ENCODE data around the gene STAC3. TPM values are rescaled to one million over a fixed set of nuclear protein-coding genes. Genes with fewer than 3 reads are reported as not detected.

STAC3 gene
- total RNA-seq, 1 donor from 2014 or later, result 0.75 TPM

- Histone ChIP-seq H3K9me3 (ENCODE audit: insufficient read depth, low read depth, low read length) (no peaks in the 10 kb centered on the region), H3K27me3 (ENCODE audit: insufficient read depth, low read length) (peaks cover 33% of the 10 kb centered on the region), H4K20me1 (ENCODE audit: insufficient read depth, low read length) (peaks cover 21% of the 10 kb centered on the region), H3K36me3 (ENCODE audit: insufficient read depth, low read length) (peaks cover 1% of the 10 kb centered on the region), H3K79me2 (ENCODE audit: insufficient read depth, low read length) (peaks cover 23% of the 10 kb centered on the region), H3K4me3 (ENCODE audit: insufficient read depth, low read depth, low read length) (no peak overlapping the region), H2AFZ (ENCODE audit: low read depth, low read length) (no peak overlapping the region), H3K4me2 (ENCODE audit: low read length) (peak overlapping the region; percentile 57), H3K4me1 (ENCODE audit: insufficient read depth, low read length) (peaks cover 29% of the 10 kb centered on the region), H3K9ac (ENCODE audit: low read length) (no peak overlapping the region), H3K27ac (ENCODE audit: low read depth, low read length) (no peak overlapping the region)
- H3K9me3 Mint-ChIP-seq (ENCODE audit: unreplicated experiment), result peaks cover 4% of the 10 kb centered on the region
- TF ChIP-seq EZH2 (IDR thresholded peaks at IDR 0.05; ENCODE audit: insufficient read depth, low read length), result peak; percentile 68
- TF ChIP-seq, protein P1, sequence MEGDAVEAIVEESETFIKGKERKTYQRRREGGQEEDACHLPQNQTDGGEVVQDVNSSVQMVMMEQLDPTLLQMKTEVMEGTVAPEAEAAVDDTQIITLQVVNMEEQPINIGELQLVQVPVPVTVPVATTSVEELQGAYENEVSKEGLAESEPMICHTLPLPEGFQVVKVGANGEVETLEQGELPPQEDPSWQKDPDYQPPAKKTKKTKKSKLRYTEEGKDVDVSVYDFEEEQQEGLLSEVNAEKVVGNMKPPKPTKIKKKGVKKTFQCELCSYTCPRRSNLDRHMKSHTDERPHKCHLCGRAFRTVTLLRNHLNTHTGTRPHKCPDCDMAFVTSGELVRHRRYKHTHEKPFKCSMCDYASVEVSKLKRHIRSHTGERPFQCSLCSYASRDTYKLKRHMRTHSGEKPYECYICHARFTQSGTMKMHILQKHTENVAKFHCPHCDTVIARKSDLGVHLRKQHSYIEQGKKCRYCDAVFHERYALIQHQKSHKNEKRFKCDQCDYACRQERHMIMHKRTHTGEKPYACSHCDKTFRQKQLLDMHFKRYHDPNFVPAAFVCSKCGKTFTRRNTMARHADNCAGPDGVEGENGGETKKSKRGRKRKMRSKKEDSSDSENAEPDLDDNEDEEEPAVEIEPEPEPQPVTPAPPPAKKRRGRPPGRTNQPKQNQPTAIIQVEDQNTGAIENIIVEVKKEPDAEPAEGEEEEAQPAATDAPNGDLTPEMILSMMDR (IDR thresholded peaks at IDR 0.05; ENCODE audit: insufficient read depth, low read depth, low read length), result no peak
- H3K27me3 Mint-ChIP-seq (ENCODE audit: low read depth, unreplicated experiment), result peaks cover 46% of the 10 kb centered on the region
- H3K36me3 Mint-ChIP-seq (ENCODE audit: low read depth, unreplicated experiment), result peaks cover 13% of the 10 kb centered on the region
- peak overlapping the region; percentile 49 for H3K27ac Mint-ChIP-seq (ENCODE audit: unreplicated experiment)
- peaks cover 32% of the 10 kb centered on the region for H3K4me1 Mint-ChIP-seq (ENCODE audit: low read depth, unreplicated experiment)
- FAIRE-seq (no peak), DNase-seq (ENCODE audit: low read depth) (no peak)
- peak overlapping the region; percentile 60 for H3K4me3 Mint-ChIP-seq (ENCODE audit: unreplicated experiment)
These were observed 24.2 kb downstream of the STAC3 start for GRCh38 chr12:57226588-57227314.

GRCh38 chr12:57225680-57226210 is 25.2 kb downstream of the STAC3 start:
- H3K27ac Mint-ChIP-seq (ENCODE audit: unreplicated experiment), result no peak overlapping the region
- Histone ChIP-seq H3K79me2 (ENCODE audit: insufficient read depth, low read length) (peaks cover 13% of the 10 kb centered on the region), H3K27ac (ENCODE audit: low read depth, low read length) (no peak overlapping the region), H3K9ac (ENCODE audit: low read length) (no peak overlapping the region), H3K9me3 (ENCODE audit: insufficient read depth, low read depth, low read length) (no peaks in the 10 kb centered on the region), H3K4me3 (ENCODE audit: insufficient read depth, low read depth, low read length) (no peak overlapping the region), H3K4me2 (ENCODE audit: low read length) (no peak overlapping the region), H3K4me1 (ENCODE audit: insufficient read depth, low read length) (peaks cover 20% of the 10 kb centered on the region), H4K20me1 (ENCODE audit: insufficient read depth, low read length) (peaks cover 17% of the 10 kb centered on the region), H2AFZ (ENCODE audit: low read depth, low read length) (no peak overlapping the region), H3K27me3 (ENCODE audit: insufficient read depth, low read length) (peaks cover 43% of the 10 kb centered on the region), H3K36me3 (ENCODE audit: insufficient read depth, low read length) (no peaks in the 10 kb centered on the region)
- DNase-seq (ENCODE audit: low read depth) (no peak), FAIRE-seq (no peak)
- no peak overlapping the region for H3K4me3 Mint-ChIP-seq (ENCODE audit: unreplicated experiment)
- peaks cover 4% of the 10 kb centered on the region for H3K9me3 Mint-ChIP-seq (ENCODE audit: unreplicated experiment)
- TF ChIP-seq, protein P1 (IDR thresholded peaks at IDR 0.05; ENCODE audit: insufficient read depth, low read depth, low read length), result no peak
- no peak for TF ChIP-seq EZH2 (IDR thresholded peaks at IDR 0.05; ENCODE audit: insufficient read depth, low read length)
- peaks cover 55% of the 10 kb centered on the region for H3K27me3 Mint-ChIP-seq (ENCODE audit: low read depth, unreplicated experiment)
- peaks cover 9% of the 10 kb centered on the region for H3K36me3 Mint-ChIP-seq (ENCODE audit: low read depth, unreplicated experiment)
- H3K4me1 Mint-ChIP-seq (ENCODE audit: low read depth, unreplicated experiment), result peaks cover 26% of the 10 kb centered on the region

Data from astrocyte (in vitro differentiated cells and primary cell).